GM18519 (cell line): ENCODE data around the gene ZNF580.

Source experiments
- ATAC-seq: cut with Tn5 transposase; IDR thresholded peaks from one replicate; pipeline ENCODE4 v1.9.1; 2021; ENCODE audit warnings: mild to moderate bottlenecking, moderate library complexity; ENCODE audit not compliant: unreplicated experiment, low FRiP score

Gene ZNF580

DNA sequence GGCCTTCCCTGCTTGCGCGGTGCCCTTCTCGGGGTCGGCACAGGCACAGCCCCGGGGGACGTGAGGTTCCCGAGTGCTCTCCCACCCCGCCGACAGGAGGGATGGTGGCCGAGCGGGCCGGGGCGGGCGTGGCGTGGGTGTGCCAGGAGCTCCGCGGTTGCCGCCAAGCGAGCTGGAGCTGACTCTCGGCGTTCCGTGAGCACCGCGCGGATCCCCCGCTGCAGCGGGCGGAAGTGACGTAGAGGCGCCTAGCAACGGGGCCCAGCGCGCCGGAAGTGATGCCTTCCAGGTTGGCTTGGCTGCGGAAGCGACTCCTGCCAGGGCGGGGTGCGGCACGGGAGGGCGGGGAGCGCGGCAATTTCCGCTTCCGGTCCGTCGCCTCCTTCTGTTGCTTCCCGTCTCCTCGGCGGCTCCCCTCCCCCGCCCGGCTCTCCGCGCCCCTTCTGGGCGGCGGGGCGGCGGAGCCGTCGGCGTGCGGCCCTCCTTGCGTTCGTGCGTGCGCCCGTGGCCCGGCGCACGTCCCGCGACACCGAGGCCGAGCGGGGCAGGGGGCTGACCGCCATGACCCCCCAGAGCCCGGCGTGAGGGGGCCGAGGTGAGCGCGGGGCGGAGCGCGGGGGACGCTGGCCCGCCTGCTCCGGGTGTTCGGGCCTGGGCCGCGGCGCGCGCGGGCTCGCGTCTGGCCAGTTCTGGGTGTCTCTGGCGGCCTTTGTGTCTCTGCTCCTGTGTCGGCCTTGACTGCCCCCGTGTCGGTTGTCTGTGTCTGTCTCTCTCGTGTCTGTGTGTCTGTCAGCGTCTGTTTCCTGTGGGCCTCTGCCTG, 34.2 kb downstream of the ZNF580 start, which contains the start of gene EPN1:
Gene EPN1, plus strand, starts transcription at position 386 of the 820 bp plus-strand sequence. CDS start 3,402 bp downstream, outside the sequence.
- peak; percentile 62 for ATAC-seq

- no peak for ATAC-seq
Measured at GRCh38 chr19:55675661-55676354, 35.0 kb downstream of the ZNF580 start.

DNA sequence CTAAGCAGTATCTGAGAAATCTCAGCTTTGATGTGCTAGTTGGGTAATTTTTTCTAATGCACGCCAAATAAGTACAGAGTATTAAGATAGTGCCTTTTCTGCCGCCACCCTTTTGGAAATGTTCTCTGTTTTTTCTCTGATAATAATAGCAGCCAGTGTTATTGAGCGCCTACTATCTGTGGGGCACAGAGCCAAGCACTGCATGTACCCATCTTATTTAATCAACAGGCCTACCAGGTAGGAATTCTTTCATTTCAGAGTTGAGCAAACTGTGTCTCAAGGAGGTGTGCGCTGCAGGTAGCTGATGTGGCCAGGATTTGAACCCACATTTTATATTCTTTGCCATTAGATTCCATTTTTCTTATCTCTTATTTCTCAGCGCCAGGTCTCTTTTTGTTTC, 35.6 kb downstream of the ZNF580 start:
- ATAC-seq = no peak

- ATAC-seq = no peak
Measured at GRCh38 chr19:55676889-55677505, 36.2 kb downstream of the ZNF580 start.

DNA sequence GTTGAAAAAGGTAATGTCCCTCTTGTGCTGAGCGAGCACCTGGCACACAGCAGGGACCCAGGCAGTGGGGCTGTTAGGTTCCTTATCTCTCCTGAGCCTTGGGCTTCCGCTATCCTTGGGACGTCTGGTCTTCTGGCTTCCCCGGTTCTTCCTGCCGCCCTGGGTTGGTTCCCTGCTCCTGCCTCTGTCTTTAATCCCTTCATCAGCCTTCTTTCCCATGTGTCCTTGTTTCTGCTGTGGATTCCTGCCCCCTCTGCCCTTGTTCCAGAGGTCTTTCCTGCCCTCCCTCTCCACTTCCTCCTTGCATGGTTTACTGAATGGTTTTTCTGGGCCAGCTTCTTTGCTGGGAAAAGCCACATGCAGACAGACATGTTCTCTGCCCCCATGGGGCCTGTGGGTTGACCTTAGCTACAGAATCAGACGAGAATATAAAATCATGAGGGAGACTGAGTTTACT, 36.8 kb downstream of the ZNF580 start:
- ATAC-seq = no peak

DNA sequence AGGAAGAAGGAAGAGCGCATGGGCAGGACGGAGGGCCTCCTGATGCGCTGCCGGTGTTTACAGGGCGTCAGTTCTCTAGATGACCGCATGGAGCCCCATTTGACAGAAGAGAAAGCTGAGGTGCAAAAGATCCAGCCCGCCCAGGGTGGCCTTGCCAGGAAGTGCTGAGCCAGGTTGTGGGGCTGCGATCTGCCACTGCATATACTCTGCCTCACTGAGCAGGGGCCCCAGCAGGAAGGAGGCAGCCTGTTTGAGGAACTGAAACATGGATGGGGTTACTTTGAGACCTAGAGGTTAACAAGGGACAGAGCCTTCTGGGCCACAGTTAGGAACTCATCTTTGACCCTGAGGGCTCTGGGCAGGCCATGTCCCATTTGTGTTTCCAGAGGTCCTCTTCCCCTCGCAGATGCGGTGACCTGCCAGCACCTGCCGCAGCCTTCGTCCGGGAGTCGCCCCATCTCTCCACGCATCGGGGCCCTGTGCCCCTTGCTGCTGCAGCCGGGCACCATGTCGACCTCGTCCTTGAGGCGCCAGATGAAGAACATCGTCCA, 37.4 kb downstream of the ZNF580 start:
- peak; percentile 36 for ATAC-seq

DNA sequence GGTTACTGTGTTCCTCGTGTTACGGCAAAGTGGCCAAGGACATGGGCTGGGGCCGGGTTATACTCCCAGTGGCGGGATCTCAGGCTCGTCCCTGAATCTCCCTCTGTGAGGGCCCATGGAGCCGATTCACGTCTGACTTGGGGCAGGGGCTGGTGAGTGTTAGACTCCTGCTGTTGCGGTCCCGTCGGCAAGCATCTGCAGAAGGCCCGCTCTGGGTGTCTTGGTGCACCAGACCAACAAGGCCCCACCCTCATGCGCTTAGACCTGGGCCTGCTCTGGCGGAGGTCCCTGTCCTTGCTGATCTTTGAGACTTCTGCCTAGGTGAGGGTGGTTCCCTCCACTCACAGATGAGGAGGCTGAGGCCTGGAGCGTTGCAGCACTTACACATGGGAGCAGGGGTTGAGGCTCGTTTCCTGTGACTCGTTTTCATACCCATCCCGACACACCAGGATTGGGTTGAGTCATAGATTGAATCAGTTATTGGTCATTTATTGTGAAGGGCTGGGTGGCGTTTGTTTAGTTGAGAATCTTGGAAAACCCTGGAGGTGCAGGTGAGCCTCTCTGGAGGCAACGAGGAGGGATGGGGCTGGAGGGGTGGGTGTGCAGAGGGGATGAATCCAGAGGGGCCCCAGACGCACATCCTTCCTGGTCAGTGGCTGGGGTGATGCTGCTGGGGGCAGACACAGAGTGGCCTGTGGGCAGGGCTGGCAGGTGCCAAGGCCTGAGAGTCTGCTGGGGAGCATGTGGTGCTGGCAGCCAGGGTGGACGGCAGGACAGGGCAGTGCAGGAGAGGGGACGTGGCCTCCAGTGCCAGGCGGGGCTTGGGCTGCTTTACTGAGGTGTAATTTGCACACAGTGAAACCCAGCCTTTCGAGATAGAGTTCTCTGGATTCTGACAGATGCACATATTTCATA, 38.8 kb downstream of the ZNF580 start:
- no peak for ATAC-seq

- no peak for ATAC-seq
Measured at GRCh38 chr19:55680339-55681130, 39.7 kb downstream of the ZNF580 start.

- no peak for ATAC-seq
Measured at GRCh38 chr19:55681131-55682092, 40.6 kb downstream of the ZNF580 start.

- ATAC-seq = no peak
Measured at GRCh38 chr19:55683449-55684261, 42.9 kb downstream of the ZNF580 start.

DNA sequence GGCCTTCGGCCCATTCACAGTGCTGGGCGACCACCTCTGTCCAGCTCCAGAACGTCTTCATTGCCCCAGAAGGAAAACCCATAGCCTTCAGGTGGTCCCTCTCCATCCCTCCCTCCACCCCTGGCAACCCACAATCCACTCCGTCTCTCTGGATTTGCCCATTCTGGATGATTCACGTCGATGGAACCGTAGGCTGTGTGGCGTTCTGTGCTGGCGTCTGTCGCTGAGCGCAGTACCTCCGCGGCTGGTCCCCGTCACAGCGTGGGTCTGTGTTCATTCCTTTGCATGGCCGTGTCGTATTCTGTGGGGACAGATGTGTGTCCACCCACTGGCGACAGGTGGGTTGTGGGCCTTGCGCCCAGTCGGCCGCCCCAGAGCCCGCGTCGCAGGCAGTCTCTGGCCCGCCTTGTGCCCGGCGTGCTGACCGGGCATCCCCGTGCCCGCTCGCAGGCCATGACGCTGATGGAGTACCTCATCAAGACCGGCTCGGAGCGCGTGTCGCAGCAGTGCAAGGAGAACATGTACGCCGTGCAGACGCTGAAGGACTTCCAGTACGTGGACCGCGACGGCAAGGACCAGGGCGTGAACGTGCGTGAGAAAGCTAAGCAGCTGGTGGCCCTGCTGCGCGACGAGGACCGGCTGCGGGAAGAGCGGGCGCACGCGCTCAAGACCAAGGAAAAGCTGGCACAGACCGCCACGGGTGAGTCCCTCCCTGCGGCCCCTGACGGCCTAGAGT, 44.3 kb downstream of the ZNF580 start:
- no peak for ATAC-seq

GRCh38 chr19:55685776-55686175, 45.0 kb downstream of the ZNF580 start:
- no peak for ATAC-seq

GRCh38 chr19:55686311-55687050, 45.7 kb downstream of the ZNF580 start:
- no peak for ATAC-seq

DNA sequence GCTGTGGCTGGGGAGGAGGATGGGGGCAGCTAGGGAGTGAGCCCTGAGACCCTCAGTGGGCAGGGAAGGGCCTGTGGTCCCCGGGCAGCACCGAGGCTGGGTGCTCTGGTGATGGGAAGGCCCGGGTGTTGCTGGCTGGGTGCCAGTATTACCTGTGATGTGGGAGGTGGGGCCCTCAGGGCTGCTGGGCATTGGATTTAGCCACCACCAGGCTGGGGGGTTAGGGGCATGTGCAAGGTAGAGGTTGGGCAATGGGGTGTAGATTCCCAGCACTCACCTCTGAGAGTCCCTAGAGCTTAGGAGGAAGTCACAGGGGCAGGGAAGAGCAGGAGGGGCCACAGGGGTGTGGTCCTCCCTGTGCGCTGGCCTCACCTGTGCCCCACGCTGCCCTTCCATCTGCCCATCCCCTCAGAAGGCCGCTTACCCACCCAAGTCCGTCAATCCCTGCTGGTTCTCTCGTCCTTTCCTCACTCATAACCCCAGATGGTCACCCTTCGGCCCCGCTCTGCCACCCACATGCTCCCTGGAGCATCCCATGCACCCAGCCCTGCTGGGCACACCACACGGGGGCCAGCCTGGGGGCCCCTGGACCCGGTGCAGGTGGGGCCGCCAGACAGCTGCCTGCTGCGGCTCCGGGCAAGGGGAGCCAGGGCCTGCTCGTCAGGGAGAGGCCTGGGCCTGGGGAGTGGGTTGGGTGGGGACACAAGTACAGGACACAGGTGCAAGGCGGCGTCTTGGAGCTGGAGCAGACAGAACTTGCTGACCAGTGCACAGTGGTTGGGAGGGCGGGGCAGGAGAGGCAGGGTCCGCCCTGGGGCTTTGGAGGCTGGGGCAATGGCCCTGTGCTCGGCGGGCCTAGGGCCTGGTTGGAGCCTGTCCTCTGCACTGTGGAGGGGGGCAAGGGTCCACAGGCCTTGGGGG, 46.7 kb downstream of the ZNF580 start:
- no peak for ATAC-seq
